HL-60/S4 treated with phorbol 12-myristate 13-acetate at 8.2 ng/mL for 4 days and 3 days (cell line): ENCODE results near the gene MRPS10.

Experiments used
- in situ Hi-C: fragments of 300-500 bp; cut with MboI; formaldehyde crosslinking; loops from 2 replicates; pipeline ENCODE4 v1.15.0; 2022; ENCODE audit warnings: low sequenced_read_pairs

The MRPS10 gene

DNA sequence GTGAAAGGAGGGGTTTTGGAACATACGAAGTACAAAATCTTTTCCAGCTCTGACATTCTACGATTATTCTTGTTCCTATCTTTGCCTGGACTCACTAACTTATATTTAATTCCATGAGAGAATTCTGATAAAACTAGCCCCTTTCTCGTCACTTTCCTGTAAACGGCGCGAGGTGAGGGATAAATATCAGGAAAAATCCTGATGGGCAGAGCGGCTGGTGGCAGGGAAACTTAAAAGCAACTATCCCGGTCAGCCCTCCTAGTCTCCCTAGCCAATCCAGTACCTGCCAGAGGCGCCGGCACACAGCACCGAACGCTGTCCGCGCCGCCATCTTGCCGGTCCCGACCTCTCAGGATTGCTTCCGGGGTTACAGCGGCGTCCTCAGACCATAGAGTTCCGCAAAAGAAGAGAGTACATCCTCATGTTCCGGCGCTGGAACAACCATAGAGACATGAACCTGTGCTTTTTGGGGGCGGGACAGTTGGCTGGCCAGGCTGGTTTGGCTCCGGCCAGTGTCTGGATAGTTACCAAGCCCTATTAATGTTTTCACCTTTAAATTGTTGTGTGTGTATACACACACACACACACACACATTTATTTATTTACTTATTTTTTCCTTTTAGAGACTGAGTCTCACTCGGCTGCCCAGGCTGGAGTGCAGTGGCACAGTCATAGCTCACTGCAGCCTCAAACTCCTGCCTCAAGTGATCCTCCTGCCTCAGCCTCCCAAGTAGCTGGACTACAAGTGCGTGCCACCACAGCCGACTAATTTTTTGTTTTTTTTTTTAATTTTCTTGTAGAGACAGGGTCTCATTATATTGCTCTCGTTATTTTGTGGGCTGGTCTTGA, at the start of gene MRPS10:
Gene MRPS10 (minus strand): TSS at position 343 of the 849 bp plus-strand sequence. CDS start 12 bp downstream, at position 331.
- in situ Hi-C loops, result no loop called here

- in situ Hi-C loops, result no loop called here
Measured at GRCh38 chr6:42266538-42266937, 48.9 kb upstream of the MRPS10 start.

DNA sequence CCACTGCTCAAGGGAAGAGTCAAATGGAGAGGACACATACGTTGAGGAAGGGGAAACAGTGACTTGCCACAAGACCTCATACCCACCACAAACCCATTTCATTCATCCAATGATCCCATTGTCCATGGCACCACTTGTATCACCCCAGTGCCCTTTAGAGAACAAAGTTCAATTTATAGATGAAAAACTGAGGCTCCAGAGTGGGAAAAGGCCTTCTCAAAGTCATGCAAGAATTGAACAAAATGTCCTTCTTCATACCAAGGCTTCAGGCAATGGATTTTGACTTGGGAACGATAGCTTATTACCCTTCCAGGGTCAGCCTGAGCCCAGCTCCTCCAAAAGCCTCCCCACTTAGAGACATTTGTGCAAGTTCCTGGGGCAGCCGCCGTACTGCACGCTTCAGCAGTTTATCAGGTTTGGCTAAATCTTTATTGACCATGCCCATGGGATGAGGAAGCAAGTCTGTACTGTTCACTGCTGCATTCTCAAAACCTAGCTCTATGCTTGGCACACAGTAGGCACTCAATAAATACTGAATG, 47.3 kb upstream of the MRPS10 start:
- in situ Hi-C loops, result no loop called here

DNA sequence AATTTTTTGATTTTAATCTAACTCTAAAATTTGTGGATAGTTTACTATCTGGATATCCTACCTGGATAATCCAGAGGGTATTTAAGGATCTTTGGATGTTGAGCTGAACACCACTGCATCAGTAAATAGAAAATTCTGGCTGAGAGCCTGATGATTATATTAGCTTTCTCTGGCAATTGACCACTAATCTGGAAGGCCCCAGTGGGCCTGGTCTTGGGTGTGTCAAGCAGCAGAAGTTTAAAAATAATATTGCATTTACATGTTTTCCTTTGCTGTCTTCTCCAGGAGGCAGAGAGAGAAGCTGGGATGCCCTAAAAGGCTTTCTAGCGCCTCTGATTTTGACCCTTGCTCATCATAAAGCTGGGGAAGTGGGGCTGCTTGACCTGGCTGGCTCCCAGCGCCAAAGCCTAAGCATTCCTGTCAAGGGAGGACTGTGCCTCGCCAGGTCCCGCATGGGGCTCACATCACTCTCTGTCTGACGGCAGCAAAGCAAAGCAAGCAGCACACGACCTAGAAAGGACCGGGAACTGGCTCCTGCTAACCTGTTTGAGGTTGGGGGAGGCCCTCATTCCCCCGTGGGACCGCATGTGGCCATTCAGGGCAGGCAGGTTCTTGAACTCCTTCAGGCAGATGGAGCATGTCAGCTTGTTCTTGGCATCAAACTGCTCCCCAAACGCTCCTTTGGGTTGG, 46.6 kb upstream of the MRPS10 start:
- in situ Hi-C loops, result no loop called here

DNA sequence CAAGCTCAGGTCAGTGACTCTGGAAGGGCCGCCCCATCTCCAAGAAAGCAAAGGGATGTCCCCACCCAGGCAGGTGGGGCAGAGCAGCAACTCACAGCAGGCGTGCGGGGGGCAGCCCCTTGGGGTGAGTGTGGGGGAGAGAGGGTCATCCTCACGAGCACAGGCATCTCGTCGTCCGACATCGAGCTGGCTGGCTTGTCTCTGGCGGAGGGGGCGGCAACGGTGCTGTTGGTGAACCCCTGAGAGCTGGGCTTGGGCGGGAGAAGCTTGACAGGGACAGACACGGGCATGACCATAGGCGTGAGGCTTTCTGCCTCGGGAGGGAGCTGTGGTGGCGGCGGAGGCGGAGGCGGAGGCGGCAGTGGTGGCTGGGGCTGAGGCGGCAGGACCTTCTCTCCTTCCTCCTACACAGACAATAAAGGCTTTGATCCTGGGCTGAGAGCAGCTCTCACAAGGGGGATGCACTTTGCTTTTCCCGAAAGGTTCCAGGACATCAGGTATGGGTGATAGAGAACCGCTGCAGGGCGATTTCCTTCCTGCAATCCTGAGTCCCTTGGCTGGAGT, 45.6 kb upstream of the MRPS10 start:
- in situ Hi-C loops, result no loop called here

DNA sequence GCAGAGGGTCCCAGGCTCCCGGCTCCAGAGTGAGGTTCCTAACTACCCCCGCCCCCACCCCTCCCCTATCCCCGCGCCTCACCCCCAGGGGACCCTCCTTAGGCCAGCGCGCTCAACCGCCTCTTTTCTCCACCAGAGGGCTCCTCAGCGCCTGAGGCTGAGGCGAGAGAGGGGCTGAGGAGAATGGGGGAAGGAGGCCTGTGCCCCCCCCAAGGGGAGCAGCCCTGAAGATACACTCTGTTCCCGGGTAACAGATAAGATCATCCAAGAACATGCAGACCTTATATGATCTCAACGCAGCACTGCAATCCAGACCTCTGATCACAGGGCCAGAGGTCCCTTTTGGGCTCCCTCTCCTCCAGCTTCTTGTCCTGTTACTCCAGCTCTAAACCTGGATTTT, 43.3 kb upstream of the MRPS10 start:
- in situ Hi-C loops, result no loop called here

DNA sequence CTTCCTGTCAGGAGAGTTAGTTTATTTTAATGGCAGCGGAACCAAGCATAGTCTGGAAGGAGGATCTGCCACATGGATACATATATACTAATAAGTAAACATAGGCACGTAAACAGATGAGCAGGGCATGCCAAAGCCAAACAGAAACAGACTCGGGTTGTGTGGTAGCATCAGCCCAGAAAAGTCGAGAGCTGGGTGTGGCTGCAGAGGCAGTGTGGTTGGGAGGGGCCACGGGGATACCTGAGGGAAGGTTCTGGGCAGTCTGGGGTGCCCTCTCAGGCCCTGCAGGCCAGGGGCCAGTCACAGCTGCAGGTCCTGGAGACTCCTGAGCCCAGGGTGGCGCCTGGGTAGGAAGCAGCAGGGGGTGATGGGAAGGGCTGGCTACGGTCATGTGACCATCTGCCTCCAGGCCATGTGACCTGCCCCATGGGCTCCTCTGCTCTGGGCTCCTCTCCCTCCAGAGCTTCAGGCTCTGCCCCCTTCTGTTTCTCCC, 42.8 kb upstream of the MRPS10 start:
- in situ Hi-C loops, result no loop called here

- in situ Hi-C loops, result no loop called here
Measured at GRCh38 chr6:42259841-42260395, 42.3 kb upstream of the MRPS10 start.

- in situ Hi-C loops, result no loop called here
Measured at GRCh38 chr6:42259286-42259685, 41.6 kb upstream of the MRPS10 start.

DNA sequence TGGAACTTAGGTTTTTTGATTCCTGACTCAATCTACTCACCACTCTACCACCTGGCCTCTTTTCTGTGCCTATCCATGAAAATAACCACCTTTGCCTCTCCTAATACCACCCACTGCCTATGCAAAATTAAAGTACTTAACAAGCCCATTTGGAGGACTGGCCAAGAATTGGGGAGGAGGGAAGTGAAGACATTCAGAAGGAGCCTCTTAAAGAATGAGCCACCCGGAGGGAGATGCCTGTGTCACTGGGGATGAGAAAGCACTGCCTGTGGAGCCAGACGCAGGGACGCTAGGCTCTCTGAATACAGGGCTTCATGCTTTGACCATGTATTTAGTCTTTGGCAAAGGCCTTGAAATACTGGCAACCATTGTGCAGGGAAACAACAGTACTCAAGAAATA, 40.0 kb upstream of the MRPS10 start:
- in situ Hi-C loops, result no loop called here

- in situ Hi-C loops, result no loop called here
Measured at GRCh38 chr6:42257063-42257462, 39.4 kb upstream of the MRPS10 start.

DNA sequence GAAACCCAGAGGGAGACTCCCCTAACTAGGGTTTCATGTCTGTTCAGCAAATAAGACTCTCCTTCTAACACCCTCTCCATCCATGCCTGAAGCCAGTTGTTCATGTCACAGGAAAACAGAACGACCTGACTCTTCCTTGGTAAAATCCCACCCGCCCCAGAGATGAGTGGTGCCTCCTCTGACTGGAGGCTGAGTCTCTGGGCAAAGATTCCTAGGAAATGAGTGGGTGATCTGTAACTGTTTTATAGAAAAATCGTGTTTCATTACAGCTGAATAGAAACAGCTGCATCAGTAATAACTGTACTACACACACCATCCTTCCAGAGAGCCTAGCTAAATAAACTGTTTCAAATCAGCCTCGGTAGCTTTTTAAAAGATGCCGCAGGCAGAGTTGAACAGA, 37.4 kb upstream of the MRPS10 start:
- in situ Hi-C loops, result no loop called here

DNA sequence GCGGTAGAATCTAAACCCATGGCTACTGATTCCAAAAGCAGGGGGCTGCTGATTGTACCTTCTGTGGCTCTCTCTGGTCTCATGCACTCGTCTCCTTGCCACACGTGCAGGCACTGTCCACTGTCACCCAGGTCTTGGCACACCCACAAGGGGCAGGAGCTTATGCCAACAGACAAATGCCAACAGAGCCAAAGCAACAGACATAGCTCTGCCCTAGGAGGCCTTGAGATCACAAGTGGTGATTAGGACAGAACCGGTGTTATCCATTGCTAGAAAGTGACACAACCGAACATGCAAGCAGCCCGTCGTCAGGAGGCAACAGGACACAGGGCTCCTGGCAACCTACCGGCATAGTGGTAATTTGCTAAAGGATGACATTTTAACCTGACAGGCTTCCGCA, 36.8 kb upstream of the MRPS10 start:
- in situ Hi-C loops, result no loop called here

DNA sequence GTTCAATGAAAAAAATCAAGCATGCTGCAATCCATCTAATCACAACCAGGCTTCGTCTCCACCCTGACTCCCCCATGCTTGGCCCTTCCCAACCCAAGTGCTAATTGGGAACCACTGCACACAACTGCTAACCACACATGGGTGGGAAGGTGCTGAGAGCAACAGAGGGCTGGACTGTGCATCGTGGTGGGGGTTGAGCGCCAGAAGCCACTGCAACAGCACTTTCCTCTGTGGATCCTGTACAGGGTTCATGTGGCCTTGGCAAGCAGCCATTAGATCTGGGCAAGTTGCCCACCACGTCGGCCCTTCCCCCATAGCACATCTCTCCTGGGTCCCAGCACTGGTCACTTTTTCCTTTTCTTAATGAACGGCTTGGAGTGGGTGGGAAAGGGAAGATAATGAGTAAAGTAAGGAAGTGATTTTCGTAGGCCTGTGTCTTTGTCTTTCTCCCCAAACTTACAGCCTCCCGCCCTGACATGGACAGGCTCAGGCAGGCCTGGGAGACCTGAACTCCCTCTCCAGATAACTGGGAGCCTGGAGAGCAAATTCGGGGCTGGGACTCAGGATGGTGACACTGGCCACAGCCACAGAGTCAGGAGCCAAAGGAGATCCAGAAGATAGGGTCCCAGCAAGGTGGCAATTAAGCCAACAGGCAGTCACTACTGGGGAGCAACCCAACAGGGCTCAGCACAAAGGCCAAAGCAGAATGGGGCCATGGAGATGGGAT, 34.4 kb upstream of the MRPS10 start:
- in situ Hi-C loops, result no loop called here

DNA sequence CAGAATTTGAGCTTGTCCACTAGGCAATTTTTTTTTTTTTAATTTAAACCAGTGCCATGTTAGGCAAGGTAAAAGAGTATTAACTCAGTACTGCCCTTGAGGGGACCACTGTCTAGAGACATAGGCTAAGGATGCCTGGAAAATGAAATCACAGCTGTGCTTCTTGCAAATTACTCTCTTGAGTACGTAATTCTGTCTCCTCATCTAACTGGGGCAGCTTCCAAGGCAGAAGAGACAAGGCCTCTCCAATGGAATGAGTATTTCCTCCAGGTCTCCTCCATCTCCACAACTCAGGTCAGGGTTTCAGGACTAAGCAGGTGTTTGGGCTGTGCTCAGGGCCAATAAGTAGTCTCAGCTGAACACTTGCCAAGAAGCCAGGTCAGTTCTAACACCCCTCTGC, 33.8 kb upstream of the MRPS10 start:
- in situ Hi-C loops, result no loop called here

GRCh38 chr6:42250274-42250931, 32.7 kb upstream of the MRPS10 start:
- in situ Hi-C loops, result no loop called here

GRCh38 chr6:42249279-42249678, 31.6 kb upstream of the MRPS10 start:
- in situ Hi-C loops, result no loop called here

DNA sequence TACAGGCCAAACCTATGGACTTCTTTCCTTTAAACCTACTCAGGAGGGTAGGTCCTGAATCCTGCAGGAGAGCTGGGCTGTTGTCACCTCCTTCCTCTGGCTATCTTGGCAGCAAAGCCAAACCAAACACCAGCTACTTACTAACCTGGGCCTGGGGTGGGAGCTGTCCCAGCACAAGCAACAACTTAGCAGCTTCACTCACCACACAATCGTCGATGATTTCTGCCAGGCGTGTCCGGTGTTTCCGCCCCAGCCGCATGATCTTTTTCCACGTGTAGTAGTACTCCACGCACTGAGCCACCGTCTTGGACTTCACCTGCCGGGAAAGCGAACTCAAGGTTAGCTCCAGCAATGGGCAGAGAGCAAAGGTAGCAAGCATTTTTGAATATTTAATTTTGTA, 25.4 kb upstream of the MRPS10 start:
- in situ Hi-C loops, result no loop called here

GRCh38 chr6:42241915-42242314, 24.3 kb upstream of the MRPS10 start:
- in situ Hi-C loops, result no loop called here
